HepG2 (cell line): ENCODE results near the gene EIF4G2. TPM values are rescaled to one million over a fixed set of nuclear protein-coding genes. Genes with fewer than 3 reads are reported as not detected.

ENCODE experiments used
- FOXP4 ChIP-seq: sonication (generic); formaldehyde crosslinking; IDR thresholded peaks from 2 replicates; pipeline ENCODE4 v1.4.0; 2020; ENCODE audit warnings: missing genetic modification reagents
- GPBP1L1 ChIP-seq: sonication (generic); formaldehyde crosslinking; IDR thresholded peaks from 2 replicates; pipeline ENCODE4 v1.5.0; 2020; ENCODE audit warnings: mild to moderate bottlenecking, missing genetic modification reagents
- HNRNPLL ChIP-seq: fragments of 200-400 bp; formaldehyde crosslinking; IDR thresholded peaks from 2 replicates; pipeline ENCODE4 v1.6.1; 2017; ENCODE audit warnings: mild to moderate bottlenecking, low read depth, low read length; ENCODE audit not compliant: poor library complexity, severe bottlenecking
- HOXA5 ChIP-seq: sonication (generic); formaldehyde crosslinking; IDR thresholded peaks from 2 replicates; pipeline ENCODE4 v1.4.0; 2020; ENCODE audit warnings: missing genetic modification reagents
- KDM1A ChIP-seq: IDR thresholded peaks from 2 replicates; pipeline ENCODE4 v1.6.1; 2016; ENCODE audit warnings: missing compliant biosample characterization
- NR2F6 ChIP-seq, 2 experiments: IDR thresholded peaks; 2 replicates each; pipeline ENCODE4 v1.6.1; 2016; ENCODE audit warnings: antibody characterized with exemption in 1 of 2, mild to moderate bottlenecking in 1 of 2
- PHF8 ChIP-seq: sonication (generic); formaldehyde crosslinking; IDR thresholded peaks from 2 replicates; pipeline ENCODE4 v1.5.0; 2020; ENCODE audit warnings: missing genetic modification reagents
- RCOR2 ChIP-seq: IDR thresholded peaks from 2 replicates; pipeline ENCODE4 v1.6.1; 2016; ENCODE audit warnings: missing biosample characterization, missing genetic modification reagents
- ZIK1 ChIP-seq: sonication (generic); formaldehyde crosslinking; IDR thresholded peaks from 2 replicates; pipeline ENCODE4 v1.5.0; 2020; ENCODE audit warnings: mild to moderate bottlenecking, low read depth, missing genetic modification reagents, borderline replicate concordance
- polyA plus RNA-seq, 8 experiments: library from polyadenylated mRNA; depleted of rRNA in 3 of 8; stranded (reverse) in 7 of 8; unstranded in 1 of 8; fragments of >200 nt; fragmentation: Illumina TruSeq in 4 of 8; extraction: Trizol in 4 of 8; gene quantifications; 2 replicates each; pipeline versions ENCODE4 v1.2.1 to v1.2.3, GENCODE V29; 2011 to 2016; ENCODE audit warnings: low read depth in 4 of 8, missing spikeins in 1 of 8, mixed read lengths in 1 of 8; ENCODE audit not compliant: insufficient read depth in 1 of 8
- total RNA-seq, 5 experiments: library from RNA; depleted of rRNA; stranded (reverse); fragments of >200 nt; fragmentation: Illumina TruSeq; extraction: Trizol; gene quantifications; 2 replicates each; pipeline ENCODE4 v1.2.3, GENCODE V29; 2016; ENCODE audit warnings: low read depth in 1 of 5
- TF ChIP-seq, protein P1 (sequence below): sonication (generic); formaldehyde crosslinking; IDR thresholded peaks from 2 replicates; pipeline ENCODE4 v1.4.0; 2020; ENCODE audit warnings: mild to moderate bottlenecking, missing genetic modification reagents
- TF ChIP-seq, protein P2 (sequence below): IDR thresholded peaks from 2 replicates; pipeline ENCODE4 v1.4.0; 2020; ENCODE audit warnings: mild to moderate bottlenecking, missing genetic modification reagents
- TF ChIP-seq, protein P3 (sequence below): sonication (generic); formaldehyde crosslinking; IDR thresholded peaks from 2 replicates; pipeline ENCODE4 v1.5.0; 2020; ENCODE audit warnings: mild to moderate bottlenecking, missing genetic modification reagents

Gene EIF4G2
- total and polyA plus RNA-seq, 2 of the 13 experiments (the other 11 are each of a cell fraction or from before 2014, with no cell fraction given), result 362 to 546 TPM

DNA sequence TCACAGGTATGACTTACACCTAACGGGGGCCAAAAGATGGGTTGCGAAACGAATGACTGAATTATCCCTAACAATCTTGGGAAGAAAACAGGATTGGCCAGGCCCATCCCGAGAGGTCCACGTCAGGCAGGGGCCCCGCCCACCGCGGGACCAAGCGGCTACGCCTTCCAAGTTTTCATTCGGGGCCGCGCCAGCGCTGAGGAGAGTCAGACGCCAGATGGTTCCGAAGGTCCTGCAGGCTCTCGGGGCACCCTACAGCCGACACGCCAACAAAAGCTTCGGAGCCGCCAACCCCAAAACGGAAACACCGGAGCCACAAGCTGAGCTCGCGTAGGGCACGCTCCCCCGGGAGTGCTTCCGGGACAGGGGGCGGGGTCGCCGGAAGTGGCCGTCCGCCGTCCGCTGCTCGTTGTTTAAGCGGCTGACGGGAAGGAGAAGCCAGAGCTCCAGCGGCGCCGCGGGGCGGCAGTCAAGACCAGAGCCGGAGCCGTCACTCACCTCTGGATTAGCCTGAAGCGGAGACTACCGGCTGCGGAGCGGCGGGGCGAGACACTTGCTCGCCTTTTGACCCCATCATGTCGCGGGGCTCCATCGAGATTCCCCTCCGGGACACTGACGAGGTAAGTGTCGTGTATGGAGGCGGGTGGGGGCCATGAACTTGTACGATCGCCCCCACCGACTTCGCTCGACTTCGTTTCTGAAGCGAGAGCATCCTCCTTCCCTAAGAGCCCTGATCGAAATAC lies 57.7 kb downstream of the EIF4G2 start, which contains the start of gene CTR9 (continued):
- TF ChIP-seq PHF8 (CRISPR knock-in tag) (peak; percentile 87), HNRNPLL (peak; percentile 97), ZIK1 (peak; percentile 56), NR2F6 (IDR thresholded peaks at IDR 0.05) (no peak; the same call in 1 of the 2 replicates), NR2F6 (CRISPR knock-in tag; IDR thresholded peaks at IDR 0.05) (peak; percentile 61), GPBP1L1 (CRISPR knock-in tag) (no peak), HOXA5 (CRISPR knock-in tag) (peak; percentile 75; the same call in 1 of the 2 replicates), FOXP4 (CRISPR knock-in tag) (peak; percentile 67; the same call in 1 of the 2 replicates), KDM1A (CRISPR knock-in tag) (no peak), RCOR2 (CRISPR knock-in tag) (no peak)
- TF ChIP-seq, protein P1, sequence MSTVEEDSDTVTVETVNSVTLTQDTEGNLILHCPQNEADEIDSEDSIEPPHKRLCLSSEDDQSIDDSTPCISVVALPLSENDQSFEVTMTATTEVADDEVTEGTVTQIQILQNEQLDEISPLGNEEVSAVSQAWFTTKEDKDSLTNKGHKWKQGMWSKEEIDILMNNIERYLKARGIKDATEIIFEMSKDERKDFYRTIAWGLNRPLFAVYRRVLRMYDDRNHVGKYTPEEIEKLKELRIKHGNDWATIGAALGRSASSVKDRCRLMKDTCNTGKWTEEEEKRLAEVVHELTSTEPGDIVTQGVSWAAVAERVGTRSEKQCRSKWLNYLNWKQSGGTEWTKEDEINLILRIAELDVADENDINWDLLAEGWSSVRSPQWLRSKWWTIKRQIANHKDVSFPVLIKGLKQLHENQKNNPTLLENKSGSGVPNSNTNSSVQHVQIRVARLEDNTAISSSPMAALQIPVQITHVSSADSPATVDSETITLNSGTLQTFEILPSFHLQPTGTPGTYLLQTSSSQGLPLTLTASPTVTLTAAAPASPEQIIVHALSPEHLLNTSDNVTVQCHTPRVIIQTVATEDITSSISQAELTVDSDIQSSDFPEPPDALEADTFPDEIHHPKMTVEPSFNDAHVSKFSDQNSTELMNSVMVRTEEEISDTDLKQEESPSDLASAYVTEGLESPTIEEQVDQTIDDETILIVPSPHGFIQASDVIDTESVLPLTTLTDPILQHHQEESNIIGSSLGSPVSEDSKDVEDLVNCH, result no peak
- TF ChIP-seq, protein P2, sequence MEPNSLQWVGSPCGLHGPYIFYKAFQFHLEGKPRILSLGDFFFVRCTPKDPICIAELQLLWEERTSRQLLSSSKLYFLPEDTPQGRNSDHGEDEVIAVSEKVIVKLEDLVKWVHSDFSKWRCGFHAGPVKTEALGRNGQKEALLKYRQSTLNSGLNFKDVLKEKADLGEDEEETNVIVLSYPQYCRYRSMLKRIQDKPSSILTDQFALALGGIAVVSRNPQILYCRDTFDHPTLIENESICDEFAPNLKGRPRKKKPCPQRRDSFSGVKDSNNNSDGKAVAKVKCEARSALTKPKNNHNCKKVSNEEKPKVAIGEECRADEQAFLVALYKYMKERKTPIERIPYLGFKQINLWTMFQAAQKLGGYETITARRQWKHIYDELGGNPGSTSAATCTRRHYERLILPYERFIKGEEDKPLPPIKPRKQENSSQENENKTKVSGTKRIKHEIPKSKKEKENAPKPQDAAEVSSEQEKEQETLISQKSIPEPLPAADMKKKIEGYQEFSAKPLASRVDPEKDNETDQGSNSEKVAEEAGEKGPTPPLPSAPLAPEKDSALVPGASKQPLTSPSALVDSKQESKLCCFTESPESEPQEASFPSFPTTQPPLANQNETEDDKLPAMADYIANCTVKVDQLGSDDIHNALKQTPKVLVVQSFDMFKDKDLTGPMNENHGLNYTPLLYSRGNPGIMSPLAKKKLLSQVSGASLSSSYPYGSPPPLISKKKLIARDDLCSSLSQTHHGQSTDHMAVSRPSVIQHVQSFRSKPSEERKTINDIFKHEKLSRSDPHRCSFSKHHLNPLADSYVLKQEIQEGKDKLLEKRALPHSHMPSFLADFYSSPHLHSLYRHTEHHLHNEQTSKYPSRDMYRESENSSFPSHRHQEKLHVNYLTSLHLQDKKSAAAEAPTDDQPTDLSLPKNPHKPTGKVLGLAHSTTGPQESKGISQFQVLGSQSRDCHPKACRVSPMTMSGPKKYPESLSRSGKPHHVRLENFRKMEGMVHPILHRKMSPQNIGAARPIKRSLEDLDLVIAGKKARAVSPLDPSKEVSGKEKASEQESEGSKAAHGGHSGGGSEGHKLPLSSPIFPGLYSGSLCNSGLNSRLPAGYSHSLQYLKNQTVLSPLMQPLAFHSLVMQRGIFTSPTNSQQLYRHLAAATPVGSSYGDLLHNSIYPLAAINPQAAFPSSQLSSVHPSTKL (CRISPR knock-in tag), result peak; percentile 78
- TF ChIP-seq, protein P3, sequence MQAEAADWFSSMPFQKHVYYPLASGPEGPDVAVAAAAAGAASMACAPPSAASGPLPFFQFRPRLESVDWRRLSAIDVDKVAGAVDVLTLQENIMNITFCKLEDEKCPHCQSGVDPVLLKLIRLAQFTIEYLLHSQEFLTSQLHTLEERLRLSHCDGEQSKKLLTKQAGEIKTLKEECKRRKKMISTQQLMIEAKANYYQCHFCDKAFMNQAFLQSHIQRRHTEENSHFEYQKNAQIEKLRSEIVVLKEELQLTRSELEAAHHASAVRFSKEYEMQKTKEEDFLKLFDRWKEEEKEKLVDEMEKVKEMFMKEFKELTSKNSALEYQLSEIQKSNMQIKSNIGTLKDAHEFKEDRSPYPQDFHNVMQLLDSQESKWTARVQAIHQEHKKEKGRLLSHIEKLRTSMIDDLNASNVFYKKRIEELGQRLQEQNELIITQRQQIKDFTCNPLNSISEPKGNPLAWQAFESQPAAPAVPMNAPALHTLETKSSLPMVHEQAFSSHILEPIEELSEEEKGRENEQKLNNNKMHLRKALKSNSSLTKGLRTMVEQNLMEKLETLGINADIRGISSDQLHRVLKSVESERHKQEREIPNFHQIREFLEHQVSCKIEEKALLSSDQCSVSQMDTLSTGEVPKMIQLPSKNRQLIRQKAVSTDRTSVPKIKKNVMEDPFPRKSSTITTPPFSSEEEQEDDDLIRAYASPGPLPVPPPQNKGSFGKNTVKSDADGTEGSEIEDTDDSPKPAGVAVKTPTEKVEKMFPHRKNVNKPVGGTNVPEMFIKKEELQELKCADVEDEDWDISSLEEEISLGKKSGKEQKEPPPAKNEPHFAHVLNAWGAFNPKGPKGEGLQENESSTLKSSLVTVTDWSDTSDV (CRISPR knock-in tag), result no peak
